CD4-positive, alpha-beta memory T cell (primary cell): Measurements from ENCODE around the gene SINHCAF. TPM values are rescaled to one million over a fixed set of nuclear protein-coding genes. Genes with fewer than 3 reads are reported as not detected.

Experiments used
- CTCF ChIA-PET: fragments of 350-600 bp; sonication (Branson Sonifier 250); formaldehyde crosslinking; loops from one replicate; lab custom pipeline; 2021; ENCODE audit warnings: inconsistent platforms; ENCODE audit not compliant: partially characterized antibody; lab: Charles Lee
- POLR2A ChIA-PET: fragments of 350-600 bp; sonication (Branson Sonifier 250); formaldehyde crosslinking; loops from one replicate; lab custom pipeline; 2021; ENCODE audit not compliant: partially characterized antibody; lab: Charles Lee
- DNase-seq, 5 donors: peaks; one replicate each; pipeline versions ENCODE4 v3.0.0 to v3.0.0-alpha.2; 2020 to 2022; ENCODE audit warnings: mixed read lengths in 1 of 5
- H3K27ac ChIP-seq: one replicate; pipeline ENCODE4 v1.7.0; 2013; ENCODE audit warnings: low read depth, low read length
- H3K27me3 ChIP-seq: 2 replicates; pipeline ENCODE4 v1.7.0; 2013; ENCODE audit warnings: mild to moderate bottlenecking, low read length, moderate library complexity; ENCODE audit not compliant: insufficient read depth
- H3K36me3 ChIP-seq: 2 replicates; pipeline ENCODE4 v1.7.0; 2013; ENCODE audit warnings: mild to moderate bottlenecking, low read length, moderate library complexity; ENCODE audit not compliant: insufficient read depth
- H3K4me1 ChIP-seq: 2 replicates; pipeline ENCODE4 v1.7.0; 2013; ENCODE audit warnings: mild to moderate bottlenecking, low read length, moderate library complexity; ENCODE audit not compliant: insufficient read depth
- H3K4me3 ChIP-seq, 2 donors: one replicate each; pipeline ENCODE4 v1.7.0; 2013; ENCODE audit warnings: low read length in 2 of 2, mild to moderate bottlenecking in 1 of 2
- H3K9me3 ChIP-seq, 2 donors: one replicate each; pipeline ENCODE4 v1.7.0; 2013; ENCODE audit warnings: low read length in 2 of 2, control low read depth in 1 of 2; ENCODE audit not compliant: control insufficient read depth in 1 of 2
- H3K27ac Mint-ChIP-seq, 7 donors: one replicate each; pipeline ENCODE4 v1.8.0; 2020 to 2021; ENCODE audit warnings: mixed read lengths in 7 of 7, mild to moderate bottlenecking in 6 of 7, inconsistent platforms in 3 of 7, moderate library complexity in 3 of 7
- H3K27me3 Mint-ChIP-seq, 2 donors: one replicate each; pipeline ENCODE4 v1.8.0; 2020 to 2021; ENCODE audit warnings: mixed read lengths in 2 of 2
- H3K36me3 Mint-ChIP-seq, 2 donors: one replicate each; pipeline ENCODE4 v1.8.0; 2020 to 2021; ENCODE audit warnings: mixed read lengths in 2 of 2, inconsistent platforms in 1 of 2, mild to moderate bottlenecking in 1 of 2
- H3K4me1 Mint-ChIP-seq, 4 donors: one replicate each; pipeline ENCODE4 v1.8.0; 2020 to 2021; ENCODE audit warnings: mixed read lengths in 4 of 4, mild to moderate bottlenecking in 1 of 4
- H3K4me3 Mint-ChIP-seq, 8 donors: one replicate each; pipeline ENCODE4 v1.8.0; 2020 to 2021; ENCODE audit warnings: mixed read lengths in 8 of 8, mild to moderate bottlenecking in 7 of 8, moderate library complexity in 6 of 8, inconsistent platforms in 3 of 8
- H3K9me3 Mint-ChIP-seq, 8 donors: one replicate each; pipeline ENCODE4 v1.8.0; 2020 to 2021; ENCODE audit warnings: mixed read lengths in 8 of 8, mild to moderate bottlenecking in 5 of 8, inconsistent platforms in 3 of 8, moderate library complexity in 1 of 8
- intact Hi-C: fragments of 100-400 bp; cut with micrococcal nuclease; formaldehyde crosslinking; loops from one replicate; pipeline ENCODE4 v1.15.1; 2023
- polyA plus RNA-seq, 2 donors: library from polyadenylated mRNA; unstranded; fragments of 300-500 nt; fragmentation: Illumina TruSeq; gene quantifications; one replicate each; pipeline ENCODE4 v1.2.3, GENCODE V29; 2021
- total RNA-seq, 2 experiments: library from RNA; stranded (reverse); gene quantifications; one replicate each; pipeline ENCODE4 v1.2.3, GENCODE V29; 2021

SINHCAF gene
- total and polyA plus RNA-seq, 4 experiments from 2014 or later: 69.6 to 98.5 (median 92.2) TPM

DNA sequence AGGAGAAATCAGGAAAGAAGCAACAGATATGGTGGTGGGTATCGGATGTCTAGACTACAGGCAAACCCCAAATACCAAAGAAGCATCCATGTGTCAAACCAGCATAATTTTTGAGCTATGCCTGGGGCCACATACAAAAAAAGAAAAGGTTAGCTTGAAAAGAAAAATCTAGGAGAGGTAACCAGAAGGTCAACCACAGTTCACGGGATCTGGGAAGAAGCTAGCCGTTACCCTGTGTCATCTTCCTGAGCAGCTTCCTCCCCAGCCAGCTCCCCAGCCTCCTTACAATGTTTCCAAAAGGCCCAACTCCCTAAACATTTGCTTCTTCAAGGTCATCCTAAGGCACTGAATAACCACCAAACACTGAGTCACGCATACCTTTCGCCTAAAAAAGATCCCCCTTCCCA lies 3.1 kb downstream of the SINHCAF start:
- Histone ChIP-seq H3K27me3 (no peaks in the 10 kb centered on the region), H3K27ac (peak overlapping the region; percentile 87), H3K4me3 (peak overlapping the region; percentile 88 to 89), H3K36me3 (no peaks in the 10 kb centered on the region), H3K9me3 (no peaks in the 10 kb centered on the region), H3K4me1 (peaks cover 57% of the 10 kb centered on the region)
- Mint-ChIP-seq H3K27me3 (peaks cover 0 to 2% of the 10 kb centered on the region in 2 donors), H3K36me3 (peaks cover 0 to 15% of the 10 kb centered on the region in 2 donors), H3K9me3 (peaks cover 0 to 5% (median 0%) of the 10 kb centered on the region in 8 donors), H3K4me1 (peaks cover 46 to 77% (median 57%) of the 10 kb centered on the region in 4 donors), H3K4me3 (peak overlapping the region; percentile 88 to 99 (median 97)), H3K27ac (peak overlapping the region; percentile 91 to 99 (median 94))
- DNase-seq: peak in 1 of 5 donors; percentile 42
- ChIA-PET CTCF (interaction anchor here (5.4 kb wide), 1 partner anchor 51 kb away, joined by 27 read pairs; no protein-coding TSS in a partner anchor), POLR2A (interaction anchor here (0.6 to 2.4 kb wide), 5 partner anchors 16 to 1432 kb away, joined by 3 to 5 read pairs (median 3); partner anchors contain the start of genes AMN1 and RESF1)
- intact Hi-C loops: loop anchor here (1.0 to 10.0 kb wide), 2 partner anchors 8 to 642 kb away; no protein-coding TSS in a partner anchor

DNA sequence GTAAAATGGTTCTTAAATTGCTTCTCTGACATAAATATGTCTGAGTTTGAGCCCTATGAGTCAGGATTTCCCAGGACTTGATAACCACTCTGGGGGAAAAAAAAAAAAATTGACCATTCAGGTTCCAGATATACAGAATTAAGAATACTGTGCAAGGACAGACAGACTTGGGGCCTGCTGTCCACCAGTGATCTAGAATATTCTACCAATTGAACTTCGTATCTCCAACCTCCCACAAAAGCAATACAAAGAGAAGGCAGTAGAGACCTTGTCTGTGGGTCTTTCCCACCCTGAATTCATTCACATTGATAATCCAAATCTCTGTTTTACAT lies 4.1 kb downstream of the SINHCAF start:
- H3K36me3 ChIP-seq: no peaks in the 10 kb centered on the region
- peak overlapping the region; percentile 14 to 80 (median 60) for H3K4me3 Mint-ChIP-seq
- peaks cover 0 to 2% of the 10 kb centered on the region in 2 donors for H3K27me3 Mint-ChIP-seq
- peak overlapping the region; percentile 30 to 93 (median 69) for H3K27ac Mint-ChIP-seq
- peaks cover 64% of the 10 kb centered on the region for H3K4me1 ChIP-seq
- intact Hi-C loops: loop anchor here (10.0 kb wide), 1 partner anchor 643 kb away; no protein-coding TSS in a partner anchor
- DNase-seq: no peak
- H3K9me3 Mint-ChIP-seq: peaks cover 0 to 5% (median 0%) of the 10 kb centered on the region in 8 donors
- H3K27me3 ChIP-seq: no peaks in the 10 kb centered on the region
- H3K4me3 ChIP-seq: no peak overlapping the region
- ChIA-PET POLR2A (interaction anchor here (0.9 to 2.4 kb wide), 2 partner anchors 27 to 407 kb away, joined by 3 to 5 read pairs; partner anchors contain the start of gene AMN1), CTCF (interaction anchor here (5.4 kb wide), 1 partner anchor 50 kb away, joined by 27 read pairs; no protein-coding TSS in a partner anchor)
- peaks cover 49 to 83% (median 64%) of the 10 kb centered on the region in 4 donors for H3K4me1 Mint-ChIP-seq
- peaks cover 0 to 15% of the 10 kb centered on the region in 2 donors for H3K36me3 Mint-ChIP-seq
- H3K27ac ChIP-seq: no peak overlapping the region
- H3K9me3 ChIP-seq: no peaks in the 10 kb centered on the region

DNA sequence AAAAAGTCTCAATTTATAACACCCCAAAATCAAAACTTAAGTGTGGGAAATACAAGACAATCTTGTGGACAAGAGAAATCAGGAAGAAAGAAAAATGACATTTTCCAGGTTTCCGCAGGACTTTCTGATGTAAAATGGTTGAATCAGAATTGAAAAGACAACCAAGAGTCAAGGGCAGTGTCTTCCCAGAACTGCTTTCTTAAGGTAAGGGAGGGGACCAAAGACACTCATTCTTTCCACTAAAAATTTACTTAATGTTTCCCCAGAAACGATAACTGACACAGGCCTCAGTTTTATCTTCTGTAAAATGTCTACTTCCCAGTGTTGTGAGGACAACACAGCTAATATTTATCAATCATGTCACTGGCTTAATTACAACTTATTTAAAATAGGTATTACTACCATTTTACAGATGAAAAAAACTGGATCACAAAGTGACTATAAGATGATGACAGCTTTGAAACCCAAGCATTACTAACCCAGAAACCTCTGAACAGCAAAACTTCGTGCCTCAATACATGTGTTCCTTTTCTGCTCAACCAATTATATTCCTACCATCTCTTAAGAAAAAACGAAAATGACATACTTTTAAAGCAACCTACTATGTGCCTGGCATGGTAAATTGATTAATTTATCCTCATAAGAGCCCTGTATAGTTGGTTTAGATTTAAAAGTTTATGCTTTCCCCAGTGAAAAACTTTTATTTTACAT lies 4.6 kb downstream of the SINHCAF start:
- Histone ChIP-seq H3K27me3 (no peaks in the 10 kb centered on the region), H3K4me1 (peaks cover 68% of the 10 kb centered on the region), H3K9me3 (no peaks in the 10 kb centered on the region), H3K4me3 (no peak overlapping the region), H3K36me3 (no peaks in the 10 kb centered on the region), H3K27ac (no peak overlapping the region)
- H3K27ac Mint-ChIP-seq: peak overlapping the region; percentile 59 to 93 (median 81)
- intact Hi-C loops: loop anchor here (10.0 kb wide), 1 partner anchor 643 kb away; no protein-coding TSS in a partner anchor
- DNase-seq: no peak
- ChIA-PET CTCF (interaction anchor here (5.4 kb wide), 1 partner anchor 49 kb away, joined by 27 read pairs; no protein-coding TSS in a partner anchor), POLR2A (no interaction called here)
- H3K4me3 Mint-ChIP-seq: peak overlapping the region in 7 of 8 donors; percentile 7 to 80 (median 66)
- H3K27me3 Mint-ChIP-seq: peaks cover 0 to 2% of the 10 kb centered on the region in 2 donors
- peaks cover 50 to 85% (median 63%) of the 10 kb centered on the region in 4 donors for H3K4me1 Mint-ChIP-seq
- peaks cover 0 to 5% (median 0%) of the 10 kb centered on the region in 8 donors for H3K9me3 Mint-ChIP-seq
- peaks cover 0 to 15% of the 10 kb centered on the region in 2 donors for H3K36me3 Mint-ChIP-seq

DNA sequence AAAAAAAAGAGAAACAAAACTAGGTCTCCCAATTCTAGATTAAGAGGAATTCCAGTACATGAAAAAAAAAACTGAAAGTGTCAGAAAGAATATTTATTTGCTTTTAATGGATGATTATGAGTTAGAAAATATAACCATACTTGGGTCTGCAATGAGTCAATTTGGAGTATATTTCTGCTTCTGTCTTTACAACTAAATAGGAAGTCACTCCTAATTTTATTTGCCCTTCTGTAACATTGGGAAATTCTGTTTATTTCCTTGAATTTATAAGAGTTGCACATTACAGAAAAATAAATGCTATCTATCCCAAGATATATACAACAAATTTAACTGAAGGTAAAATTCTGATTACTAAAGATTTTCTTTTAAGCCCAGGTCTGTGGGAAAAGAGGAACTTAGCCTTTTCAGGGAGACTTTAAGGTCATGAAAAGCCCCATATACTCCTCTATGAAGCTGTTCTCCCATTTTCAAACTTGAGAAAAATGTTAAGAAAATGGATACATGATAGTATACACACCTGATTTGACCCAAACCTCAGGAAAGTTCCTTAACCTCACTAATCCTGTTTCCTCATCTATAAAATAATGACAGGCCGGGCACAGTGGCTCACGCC lies 7.2 kb downstream of the SINHCAF start:
- POLR2A ChIA-PET: no interaction called here
- no peak for DNase-seq
- Mint-ChIP-seq H3K27ac (peak overlapping the region; percentile 89 to 97 (median 93)), H3K4me1 (peaks cover 60 to 90% (median 77%) of the 10 kb centered on the region in 4 donors), H3K4me3 (peak overlapping the region in 6 of 8 donors; percentile 0 to 91 (median 74)), H3K27me3 (no peaks in the 10 kb centered on the region), H3K9me3 (no peaks in the 10 kb centered on the region), H3K36me3 (peaks cover 5 to 9% of the 10 kb centered on the region in 2 donors)
- intact Hi-C loops: no loop called here
- Histone ChIP-seq H3K27me3 (no peaks in the 10 kb centered on the region), H3K27ac (peak overlapping the region; percentile 50), H3K4me3 (no peak overlapping the region), H3K4me1 (peaks cover 82% of the 10 kb centered on the region), H3K36me3 (no peaks in the 10 kb centered on the region), H3K9me3 (no peaks in the 10 kb centered on the region)
- CTCF ChIA-PET: interaction anchor here (5.4 kb wide), 1 partner anchor 47 kb away, joined by 27 read pairs; no protein-coding TSS in a partner anchor

DNA sequence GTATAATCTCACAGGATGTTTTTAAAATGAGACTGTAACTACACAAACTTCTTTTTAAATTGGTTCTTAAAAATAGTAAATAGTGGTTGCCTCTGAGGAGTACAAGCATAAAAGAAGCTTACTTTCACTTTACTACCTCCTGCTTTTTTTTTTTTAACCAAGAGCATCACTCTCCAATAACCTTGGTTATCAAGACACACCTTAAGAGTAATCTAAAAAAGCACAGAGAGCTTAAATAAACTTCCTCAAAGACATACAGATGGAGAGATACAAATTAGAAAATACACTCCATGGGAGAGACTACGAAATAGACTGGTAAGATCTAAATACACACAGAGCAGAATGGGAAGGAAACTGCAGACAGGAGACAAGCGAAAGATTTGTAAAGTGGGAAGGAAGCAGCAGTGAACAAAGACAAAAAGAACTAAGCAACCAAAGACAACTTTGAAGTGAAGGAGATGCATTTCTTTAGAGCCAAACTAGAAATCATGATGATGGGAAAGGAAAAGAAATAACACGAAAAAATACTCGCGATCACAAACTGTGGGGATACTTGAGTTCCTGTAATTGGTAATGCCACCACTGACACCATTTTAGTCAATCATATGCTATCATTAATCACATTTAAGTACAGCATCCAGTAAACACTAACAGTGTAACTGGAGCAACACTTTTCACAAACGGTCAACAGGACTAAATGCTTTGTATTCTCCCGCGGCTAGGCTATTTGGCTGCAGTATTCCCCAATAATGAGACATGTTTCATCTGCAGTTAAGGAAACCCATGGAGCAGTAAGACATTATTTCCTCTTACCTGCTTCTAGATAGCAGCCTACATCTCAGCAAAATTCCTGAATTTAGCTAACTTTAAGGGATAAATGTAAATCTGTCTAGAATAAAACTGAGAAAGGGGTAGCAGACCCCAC lies 8.2 kb downstream of the SINHCAF start:
- H3K9me3 ChIP-seq: no peaks in the 10 kb centered on the region
- peaks cover 53 to 82% (median 75%) of the 10 kb centered on the region in 4 donors for H3K4me1 Mint-ChIP-seq
- DNase-seq: peak in 4 of 5 donors; percentile 31 to 48 (median 44)
- POLR2A ChIA-PET: interaction anchor here (0.6 to 4.1 kb wide), 2 partner anchors 8 to 1438 kb away, joined by 3 to 22 read pairs; partner anchors contain the start of gene SINHCAF
- H3K4me1 ChIP-seq: peaks cover 74% of the 10 kb centered on the region
- peak overlapping the region; percentile 87 to 97 (median 93) for H3K27ac Mint-ChIP-seq
- intact Hi-C loops: no loop called here
- peak overlapping the region; percentile 50 for H3K27ac ChIP-seq
- no peaks in the 10 kb centered on the region for H3K27me3 Mint-ChIP-seq
- H3K36me3 ChIP-seq: no peaks in the 10 kb centered on the region
- CTCF ChIA-PET: interaction anchor here (0.6 to 4.3 kb wide), 3 partner anchors 10 to 45 kb away, joined by 3 to 26 read pairs (median 4); no protein-coding TSS in a partner anchor
- H3K4me3 ChIP-seq: peak overlapping the region; percentile 7 to 32
- H3K9me3 Mint-ChIP-seq: no peaks in the 10 kb centered on the region
- no peaks in the 10 kb centered on the region for H3K27me3 ChIP-seq
- peaks cover 3 to 5% of the 10 kb centered on the region in 2 donors for H3K36me3 Mint-ChIP-seq
- peak overlapping the region; percentile 81 to 91 (median 88) for H3K4me3 Mint-ChIP-seq

DNA sequence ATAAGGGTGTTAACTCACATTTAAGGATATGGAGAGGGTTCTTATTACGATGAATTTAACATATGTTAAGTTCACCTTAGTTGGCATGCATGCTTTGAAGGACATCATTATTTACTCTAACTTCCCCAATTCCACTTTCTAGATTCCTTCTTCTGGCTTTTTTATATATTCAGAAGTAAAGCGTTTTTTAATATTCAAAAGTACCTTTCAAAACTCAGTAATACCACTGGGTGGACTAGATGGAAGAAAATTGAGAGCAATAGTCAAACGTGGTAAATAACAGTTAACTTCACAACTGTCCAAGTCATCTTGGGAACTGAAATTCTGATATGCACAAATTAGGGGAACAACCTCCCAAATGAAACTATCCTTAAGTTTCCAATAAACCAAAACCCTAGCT lies 9.1 kb downstream of the SINHCAF start:
- DNase-seq: no peak
- Histone ChIP-seq H3K27me3 (no peaks in the 10 kb centered on the region), H3K36me3 (no peaks in the 10 kb centered on the region), H3K27ac (peak overlapping the region; percentile 50), H3K9me3 (no peaks in the 10 kb centered on the region), H3K4me1 (peaks cover 66% of the 10 kb centered on the region), H3K4me3 (peak overlapping the region in 1 of 2 donors; percentile 32)
- Mint-ChIP-seq H3K4me1 (peaks cover 50 to 82% (median 74%) of the 10 kb centered on the region in 4 donors), H3K27me3 (no peaks in the 10 kb centered on the region), H3K9me3 (no peaks in the 10 kb centered on the region), H3K4me3 (peak overlapping the region; percentile 81 to 91 (median 88)), H3K27ac (peak overlapping the region; percentile 87 to 97 (median 93)), H3K36me3 (peaks cover 10 to 14% of the 10 kb centered on the region in 2 donors)
- ChIA-PET CTCF (interaction anchor here (0.6 to 4.3 kb wide), 3 partner anchors 11 to 44 kb away, joined by 3 to 26 read pairs (median 4); no protein-coding TSS in a partner anchor), POLR2A (interaction anchor here (0.6 to 4.1 kb wide), 2 partner anchors 9 to 1438 kb away, joined by 3 to 22 read pairs; partner anchors contain the start of gene SINHCAF)
- intact Hi-C loops: no loop called here
